DOHH2 (cell line): ENCODE data around the gene C14orf180.
"Not testable (repeated sequence)": the region's sequence is repeated elsewhere in the genome, so short reads cannot be mapped to it uniquely, and the experiment has no call there.

ENCODE experiments used
- H3F3A ChIP-seq: fragments of 200-600 bp; sonication (generic), shearing (Covaris generic); 2 replicates; pipeline ENCODE4 v1.6.0; 2016; ENCODE audit warnings: antibody characterized with exemption, mild to moderate bottlenecking; ENCODE audit not compliant: control insufficient read depth, insufficient read depth
- H3K27ac ChIP-seq: fragments of 200-600 bp; sonication (generic); 2 replicates; pipeline ENCODE4 v1.5.1; 2014; ENCODE audit warnings: low read depth, mild to moderate bottlenecking, low read length, moderate library complexity
- H3K27me3 ChIP-seq: fragments of 200-600 bp; sonication (generic); 2 replicates; pipeline ENCODE4 v1.6.1; 2014; ENCODE audit warnings: mild to moderate bottlenecking, low read length, mixed read lengths; ENCODE audit not compliant: control insufficient read depth
- H3K36me3 ChIP-seq: fragments of 200-600 bp; sonication (generic); 2 replicates; pipeline ENCODE4 v1.6.1; 2014; ENCODE audit warnings: mild to moderate bottlenecking, low read length, moderate library complexity, mixed read lengths; ENCODE audit not compliant: control insufficient read depth
- H3K4me1 ChIP-seq: fragments of 200-600 bp; sonication (generic); 2 replicates; pipeline ENCODE4 v1.6.1; 2014; ENCODE audit warnings: mild to moderate bottlenecking, low read length, mixed read lengths; ENCODE audit not compliant: control insufficient read depth
- H3K4me2 ChIP-seq: fragments of 200-600 bp; sonication (generic); 2 replicates; pipeline ENCODE4 v1.6.0; 2014; ENCODE audit warnings: mild to moderate bottlenecking, low read length, moderate library complexity
- H3K4me3 ChIP-seq: fragments of 200-600 bp; sonication (generic); 2 replicates; pipeline ENCODE4 v1.5.1; 2014; ENCODE audit warnings: mild to moderate bottlenecking, low read length, mixed read lengths
- H3K79me2 ChIP-seq: fragments of 200-600 bp; sonication (generic); 2 replicates; pipeline ENCODE4 v1.6.1; 2014; ENCODE audit warnings: mild to moderate bottlenecking, low read length, mixed read lengths; ENCODE audit not compliant: control insufficient read depth
- H3K9me2 ChIP-seq: fragments of 200-600 bp; sonication (generic); replicated peaks from 2 replicates; pipeline ENCODE4 v1.6.1; 2014; ENCODE audit warnings: mild to moderate bottlenecking, low read length, mixed read lengths; ENCODE audit not compliant: control insufficient read depth
- H3K9me3 ChIP-seq: fragments of 200-600 bp; sonication (generic); 2 replicates; pipeline ENCODE4 v1.6.1; 2014; ENCODE audit warnings: antibody characterized with exemption, low read length, mixed read lengths; ENCODE audit not compliant: control insufficient read depth, insufficient read depth
- H4K20me1 ChIP-seq: fragments of 200-600 bp; sonication (generic); 2 replicates; pipeline ENCODE4 v1.6.0; 2014; ENCODE audit warnings: low read depth, mild to moderate bottlenecking, antibody characterized with exemption, low read length, moderate library complexity; ENCODE audit not compliant: control insufficient read depth, insufficient read depth
- CTCF ChIP-seq: fragments of 200-600 bp; sonication (generic); IDR thresholded peaks from one replicate; pipeline ENCODE4 v1.5.1; 2014; ENCODE audit warnings: antibody characterized with exemption, mild to moderate bottlenecking, low read depth, low read length; ENCODE audit not compliant: poor library complexity, severe bottlenecking
- EZH2phosphoT487 ChIP-seq: fragments of 200-600 bp; sonication (generic); IDR thresholded peaks from 2 replicates; pipeline ENCODE4 v1.6.1; 2017; ENCODE audit warnings: borderline replicate concordance, mild to moderate bottlenecking, antibody characterized with exemption, low read length, moderate library complexity, mixed read lengths

Gene C14orf180

GRCh38 chr14:104636131-104636530 is 56.6 kb downstream of the C14orf180 start:
- Histone ChIP-seq H3K27me3 (peaks cover under 1% of the 10 kb centered on the region; the same call in 1 of the 2 replicates), H3K9me2 (no peaks in the 10 kb centered on the region), H3K27ac (no peak overlapping the region), H4K20me1 (no peaks in the 10 kb centered on the region), H3F3A (no peaks in the 10 kb centered on the region), H3K4me3 (no peak overlapping the region), H3K4me1 (no peaks in the 10 kb centered on the region), H3K36me3 (no peaks in the 10 kb centered on the region), H3K79me2 (no peaks in the 10 kb centered on the region), H3K4me2 (no peak overlapping the region), H3K9me3 (no peaks in the 10 kb centered on the region)
- no peak for TF ChIP-seq CTCF
- TF ChIP-seq EZH2phosphoT487, result no peak

GRCh38 chr14:104636846-104637545 is 57.4 kb downstream of the C14orf180 start:
- not testable (repeated sequence) for H3K79me2 ChIP-seq, H3K36me3 ChIP-seq, H3K27ac ChIP-seq, H3K4me1 ChIP-seq, H4K20me1 ChIP-seq, H3F3A ChIP-seq, H3K9me3 ChIP-seq, H3K9me2 ChIP-seq, H3K4me3 ChIP-seq, H3K27me3 ChIP-seq, H3K4me2 ChIP-seq

GRCh38 chr14:104637546-104638003 is 58.0 kb downstream of the C14orf180 start:
- no peak overlapping the region for H3K27ac ChIP-seq
- no peak overlapping the region for H3K4me3 ChIP-seq
- no peaks in the 10 kb centered on the region for H3K4me1 ChIP-seq
- no peaks in the 10 kb centered on the region for H3K79me2 ChIP-seq
- H3K36me3 ChIP-seq, result no peaks in the 10 kb centered on the region
- no peaks in the 10 kb centered on the region for H3K9me3 ChIP-seq
- H3K4me2 ChIP-seq, result no peak overlapping the region
- no peaks in the 10 kb centered on the region for H3F3A ChIP-seq
- H3K27me3 ChIP-seq, result no peaks in the 10 kb centered on the region
- H4K20me1 ChIP-seq, result no peaks in the 10 kb centered on the region
- TF ChIP-seq CTCF, result no peak
- no peak for TF ChIP-seq EZH2phosphoT487
- no peaks in the 10 kb centered on the region for H3K9me2 ChIP-seq

- no peaks in the 10 kb centered on the region for H3F3A ChIP-seq
- no peaks in the 10 kb centered on the region for H3K9me2 ChIP-seq
- no peaks in the 10 kb centered on the region for H4K20me1 ChIP-seq
- H3K4me2 ChIP-seq, result no peak overlapping the region
- H3K79me2 ChIP-seq, result no peaks in the 10 kb centered on the region
- no peak overlapping the region for H3K27ac ChIP-seq
- no peaks in the 10 kb centered on the region for H3K36me3 ChIP-seq
- H3K9me3 ChIP-seq, result no peaks in the 10 kb centered on the region
- no peaks in the 10 kb centered on the region for H3K27me3 ChIP-seq
- H3K4me3 ChIP-seq, result no peak overlapping the region
- TF ChIP-seq EZH2phosphoT487, result no peak
- no peak for TF ChIP-seq CTCF
- H3K4me1 ChIP-seq, result no peaks in the 10 kb centered on the region
Observed at GRCh38 chr14:104638190-104638589, 58.6 kb downstream of the C14orf180 start.
